ENCODE data around the gene DUT. TPM values are rescaled to one million over a fixed set of nuclear protein-coding genes. Genes with fewer than 3 reads are reported as not detected.

DUT gene
- total and polyA plus RNA-seq, 8 donors: 23.9 to 78.8 (median 31.6) TPM

GRCh38 chr15:48384616-48385015 lies 53.4 kb downstream of the DUT start:
- no peaks in the 10 kb centered on the region for H3K36me3 ChIP-seq
- H3K27me3 ChIP-seq: no peaks in the 10 kb centered on the region
- no peak overlapping the region for H3K4me3 ChIP-seq
- FAIRE-seq (no peak), ATAC-seq (no peak), DNase-seq (no peak)
- 81 to 83% methylated on average over 3 of the region's 3 CpGs for WGBS, 2 donors
- H3K9me3 ChIP-seq: no peaks in the 10 kb centered on the region
- no peak for TF ChIP-seq CTCF (IDR thresholded peaks at IDR 0.05)
- no peak overlapping the region for H3K27ac ChIP-seq
- intact Hi-C loops (cut with DNase I): no loop called here
- no peaks in the 10 kb centered on the region for H3K4me1 ChIP-seq

GRCh38 chr15:48385031-48385830 lies 54.0 kb downstream of the DUT start:
- no peak for ATAC-seq
- Histone ChIP-seq H3K36me3 (no peaks in the 10 kb centered on the region), H3K4me1 (no peaks in the 10 kb centered on the region), H3K27me3 (no peaks in the 10 kb centered on the region), H3K27ac (no peak overlapping the region), H3K9me3 (no peaks in the 10 kb centered on the region), H3K4me3 (no peak overlapping the region)
- intact Hi-C loops (cut with DNase I): no loop called here
- FAIRE-seq: no peak
- TF ChIP-seq CTCF (IDR thresholded peaks at IDR 0.05): no peak
- DNase-seq: no peak
- 67 to 75% methylated on average over 4 of the region's 4 CpGs for WGBS, 2 donors

- no peak for TF ChIP-seq CTCF (IDR thresholded peaks at IDR 0.05)
- no peak for DNase-seq
- H3K27ac ChIP-seq: no peak overlapping the region
- H3K4me3 ChIP-seq: no peak overlapping the region
- no peaks in the 10 kb centered on the region for H3K27me3 ChIP-seq
- no peak for ATAC-seq
- FAIRE-seq: no peak
- H3K4me1 ChIP-seq: no peaks in the 10 kb centered on the region
- H3K9me3 ChIP-seq: no peaks in the 10 kb centered on the region
- intact Hi-C loops (cut with DNase I): no loop called here
- H3K36me3 ChIP-seq: no peaks in the 10 kb centered on the region
- WGBS, 2 donors: 57 to 59% methylated on average over 4 of the region's 4 CpGs
Observed at GRCh38 chr15:48388016-48388851, 57.0 kb downstream of the DUT start.

- Histone ChIP-seq H3K9me3 (no peaks in the 10 kb centered on the region), H3K4me1 (no peaks in the 10 kb centered on the region), H3K36me3 (no peaks in the 10 kb centered on the region), H3K27ac (no peak overlapping the region), H3K27me3 (no peaks in the 10 kb centered on the region), H3K4me3 (no peak overlapping the region)
- FAIRE-seq (no peak), DNase-seq (no peak), ATAC-seq (no peak)
- WGBS, 2 donors: 81 to 83% methylated on average over 1 of the region's 1 CpG
- no peak for TF ChIP-seq CTCF (IDR thresholded peaks at IDR 0.05)
- intact Hi-C loops (cut with DNase I): no loop called here
Observed at GRCh38 chr15:48388910-48389309, 57.7 kb downstream of the DUT start.

Data from pancreas (tissue), 10 donors.